ENCODE data around the gene S100A2. TPM values are rescaled to one million over a fixed set of nuclear protein-coding genes. Genes with fewer than 3 reads are reported as not detected.
"Not testable (repeated sequence)": the region's sequence is repeated elsewhere in the genome, so short reads cannot be mapped to it uniquely, and the experiment has no call there.

The S100A2 gene
- total and polyA plus RNA-seq, 2 donors (not counting 3 experiments of a cell fraction or from before 2014, with no cell fraction given): 4.0 to 4.3 TPM

DNA sequence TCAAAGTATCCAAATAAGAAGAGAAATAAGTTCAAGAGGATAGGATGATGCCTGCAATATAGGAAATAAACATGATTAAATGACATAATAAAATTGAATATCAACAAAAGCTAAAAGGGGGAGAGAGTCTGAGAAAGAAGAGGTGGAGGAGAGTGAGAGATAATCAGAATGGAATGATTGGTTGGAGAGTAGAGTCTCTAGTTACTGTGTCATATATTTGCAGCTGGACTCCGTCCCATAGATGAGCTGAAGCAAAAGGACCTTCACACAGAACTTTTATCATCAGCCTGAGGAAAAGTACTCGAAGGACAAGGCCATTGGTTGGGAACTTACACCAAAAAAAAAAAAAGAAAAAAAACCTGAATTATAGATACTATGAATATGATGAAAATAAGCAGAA is 22.8 kb upstream of the S100A2 start:
- DNase-seq (ENCODE audit: low read depth, low spot score): no peak
- Histone ChIP-seq H3K9me1 (replicated peaks; ENCODE audit: control insufficient read depth, extremely low read depth, insufficient read depth, low read length) (no peaks in the 10 kb centered on the region), H3K79me2 (ENCODE audit: control insufficient read depth, insufficient read depth, low read length) (no peaks in the 10 kb centered on the region), H4K20me1 (replicated peaks; ENCODE audit: control insufficient read depth, extremely low read depth, insufficient read depth, low read length) (no peaks in the 10 kb centered on the region), H3K4me1 (ENCODE audit: control insufficient read depth, extremely low read depth, insufficient read depth, low read length) (peaks cover 5% of the 10 kb centered on the region), H3K27me3 (ENCODE audit: control insufficient read depth in 2 of 2, insufficient read depth in 2 of 2, low read length in 2 of 2) (no peaks in the 10 kb centered on the region), H3K36me3 (ENCODE audit: control insufficient read depth in 2 of 2, extremely low read depth in 1 of 2, insufficient read depth in 2 of 2, low read length in 2 of 2) (no peaks in the 10 kb centered on the region), H3K27ac (ENCODE audit: insufficient read depth, low read depth, low read length) (no peak overlapping the region), H2AFZ (ENCODE audit: low read depth, low read length) (no peak overlapping the region), H3K9me3 (replicated peaks; ENCODE audit: control insufficient read depth, insufficient read depth, low read length) (no peaks in the 10 kb centered on the region), H3K4me3 (replicated peaks in 1 of 3; ENCODE audit: insufficient read depth in 1 of 3, low read depth in 1 of 3, low read length in 3 of 3) (no peak overlapping the region), H3K4me2 (ENCODE audit: insufficient read depth, low read length) (no peak overlapping the region), H3K9ac (replicated peaks; ENCODE audit: extremely low read depth, insufficient read depth, low read length) (no peak overlapping the region)
- no peak for FAIRE-seq
- no peak for TF ChIP-seq FOS (IDR thresholded peaks at IDR 0.05; ENCODE audit: borderline replicate concordance, insufficient read depth, low read length)
- BruUV-seq (replicated peaks): no TSS peak
- dilution Hi-C loops (cut with MboI; ENCODE audit: extremely low pct_ligation_motif_present, low sequenced_read_pairs): no loop called here
- CTCF ChIA-PET: interaction anchor here (4.6 kb wide), 1 partner anchor 16 kb away, joined by 24 read pairs; no protein-coding TSS in a partner anchor
- POLR2A ChIA-PET: no interaction called here
- intact Hi-C loops (cut with micrococcal nuclease): no loop called here

DNA sequence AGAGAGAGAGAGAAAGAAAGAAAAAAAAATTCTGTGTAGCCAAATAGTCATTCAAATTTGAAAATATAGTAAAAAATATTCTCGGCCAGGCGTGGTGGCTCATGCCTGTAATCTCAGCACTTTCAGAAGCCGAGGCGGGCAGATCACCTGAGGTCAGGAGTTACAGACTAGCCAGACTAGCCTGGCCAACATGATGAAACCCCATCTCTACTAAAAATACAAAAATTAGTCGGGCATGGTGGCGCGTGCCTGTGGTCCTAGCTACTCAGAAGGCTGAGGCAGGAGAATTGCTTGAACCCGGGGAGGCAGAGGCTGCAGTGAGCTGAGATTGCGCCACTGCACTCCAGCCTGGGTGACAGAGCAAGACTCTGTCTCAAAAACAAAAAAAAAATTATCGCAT is 22.4 kb upstream of the S100A2 start:
- DNase-seq (ENCODE audit: low read depth, low spot score); FAIRE-seq; H3K9me3 ChIP-seq (replicated peaks; ENCODE audit: control insufficient read depth, insufficient read depth, low read length); H3K27ac ChIP-seq (ENCODE audit: insufficient read depth, low read depth, low read length); BruUV-seq (replicated peaks); H3K4me3 ChIP-seq (replicated peaks in 1 of 3; ENCODE audit: insufficient read depth in 1 of 3, low read depth in 1 of 3, low read length in 3 of 3); POLR2A ChIA-PET; dilution Hi-C loops (cut with MboI; ENCODE audit: extremely low pct_ligation_motif_present, low sequenced_read_pairs); H3K79me2 ChIP-seq (ENCODE audit: control insufficient read depth, insufficient read depth, low read length); H3K4me2 ChIP-seq (ENCODE audit: insufficient read depth, low read length); H4K20me1 ChIP-seq (replicated peaks; ENCODE audit: control insufficient read depth, extremely low read depth, insufficient read depth, low read length); H2AFZ ChIP-seq (ENCODE audit: low read depth, low read length); intact Hi-C loops (cut with micrococcal nuclease); H3K4me1 ChIP-seq (ENCODE audit: control insufficient read depth, extremely low read depth, insufficient read depth, low read length); H3K9me1 ChIP-seq (replicated peaks; ENCODE audit: control insufficient read depth, extremely low read depth, insufficient read depth, low read length); H3K27me3 ChIP-seq (ENCODE audit: control insufficient read depth in 2 of 2, insufficient read depth in 2 of 2, low read length in 2 of 2); H3K9ac ChIP-seq (replicated peaks; ENCODE audit: extremely low read depth, insufficient read depth, low read length); H3K36me3 ChIP-seq (ENCODE audit: control insufficient read depth in 2 of 2, extremely low read depth in 1 of 2, insufficient read depth in 2 of 2, low read length in 2 of 2): not testable (repeated sequence)
- CTCF ChIA-PET: interaction anchor here (1.0 to 4.6 kb wide), 2 partner anchors 10 to 15 kb away, joined by 3 to 24 read pairs; no protein-coding TSS in a partner anchor
